ENCODE data around the gene TMEM91. TPM values are rescaled to one million over a fixed set of nuclear protein-coding genes. Genes with fewer than 3 reads are reported as not detected.

The TMEM91 gene
- total and polyA plus RNA-seq, 2 donors (not counting 3 experiments of a cell fraction or from before 2014, with no cell fraction given) = 9.0 to 13.2 TPM

DNA sequence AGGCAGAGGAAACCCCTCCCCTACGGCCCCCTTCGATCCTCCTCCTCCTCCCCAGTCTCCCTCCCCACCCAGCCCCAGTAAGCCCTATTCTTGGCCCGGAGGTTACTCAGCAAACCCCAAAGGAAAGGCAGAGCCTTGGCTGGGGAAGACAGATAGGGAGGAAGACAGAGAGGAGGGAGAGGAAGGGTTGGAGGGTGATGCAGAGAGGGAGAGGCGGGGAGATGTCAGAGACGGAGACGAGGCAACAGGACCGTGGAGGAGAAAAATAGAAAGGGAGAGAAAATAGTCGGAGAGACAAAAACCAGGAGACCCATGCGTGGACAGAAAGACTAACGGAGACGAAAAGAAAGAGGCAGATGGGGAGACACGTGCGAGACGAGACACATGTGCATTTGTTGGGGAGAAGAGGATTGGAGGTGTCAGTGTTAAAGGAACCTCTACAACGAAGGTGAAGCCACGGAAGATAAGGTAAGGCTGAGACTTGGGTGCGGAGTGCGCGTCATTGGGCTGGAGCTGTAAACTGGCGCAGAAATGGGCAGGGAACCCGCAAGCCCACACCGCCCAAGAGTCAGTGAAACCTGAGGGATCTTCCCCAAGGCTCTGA, 25.5 kb upstream of the TMEM91 start:
- TF ChIP-seq GATA2 (IDR thresholded peaks at IDR 0.05; ENCODE audit: insufficient read depth, insufficient read length, low read depth, low read length) (peak; percentile 33), POLR2A (IDR thresholded peaks at IDR 0.05; ENCODE audit: low read depth, low read length) (peak; percentile 71), JUN (IDR thresholded peaks at IDR 0.05; ENCODE audit: borderline replicate concordance, insufficient read depth, insufficient read length, low read depth) (no peak), MYC (IDR thresholded peaks at IDR 0.05; ENCODE audit: low read depth, low read length) (no peak), MAX (IDR thresholded peaks at IDR 0.05; ENCODE audit: insufficient read depth, insufficient read length) (peak; percentile 81)
- Histone ChIP-seq H3K4me3 (replicated peaks in 1 of 3; ENCODE audit: insufficient read depth in 1 of 3, low read depth in 1 of 3, low read length in 3 of 3) (peak overlapping the region; percentile 75 to 99 (median 90)), H3K4me2 (ENCODE audit: insufficient read depth, low read length) (peak overlapping the region; percentile 73), H3K79me2 (ENCODE audit: control insufficient read depth, insufficient read depth, low read length) (peaks cover 67% of the 10 kb centered on the region), H4K20me1 (replicated peaks; ENCODE audit: control insufficient read depth, extremely low read depth, insufficient read depth, low read length) (no peaks in the 10 kb centered on the region), H3K27me3 (ENCODE audit: control insufficient read depth in 2 of 2, insufficient read depth in 2 of 2, low read length in 2 of 2) (no peaks in the 10 kb centered on the region), H3K9ac (replicated peaks; ENCODE audit: extremely low read depth, insufficient read depth, low read length) (peak overlapping the region; percentile 83), H3K4me1 (ENCODE audit: control insufficient read depth, extremely low read depth, insufficient read depth, low read length) (peaks cover 12% of the 10 kb centered on the region), H2AFZ (ENCODE audit: low read depth, low read length) (no peak overlapping the region), H3K9me3 (replicated peaks; ENCODE audit: control insufficient read depth, insufficient read depth, low read length) (no peaks in the 10 kb centered on the region), H3K27ac (ENCODE audit: insufficient read depth, low read depth, low read length) (peak overlapping the region; percentile 70), H3K36me3 (ENCODE audit: control insufficient read depth in 2 of 2, extremely low read depth in 1 of 2, insufficient read depth in 2 of 2, low read length in 2 of 2) (peaks cover 4 to 11% of the 10 kb centered on the region in 2 experiments), H3K9me1 (replicated peaks; ENCODE audit: control insufficient read depth, extremely low read depth, insufficient read depth, low read length) (no peaks in the 10 kb centered on the region)
- no TSS peak for BruUV-seq (replicated peaks)
- DNase-seq (ENCODE audit: low read depth, low spot score) = peak; percentile 37
- ChIA-PET CTCF (interaction anchor here (0.7 to 3.8 kb wide), 12 partner anchors 9 to 221 kb away, joined by 3 to 65 read pairs (median 14); partner anchors contain the start of gene B9D2), POLR2A (interaction anchor here (0.8 kb wide), 1 partner anchor 13 kb away, joined by 3 read pairs; the partner anchor contains the start of gene B9D2)
- peak; percentile 78 for FAIRE-seq
- intact Hi-C loops (cut with micrococcal nuclease) (loop anchor here (1.0 to 5.0 kb wide), 3 partner anchors 24 to 196 kb away; no protein-coding TSS in a partner anchor), dilution Hi-C loops (cut with MboI; ENCODE audit: extremely low pct_ligation_motif_present, low sequenced_read_pairs) (no loop called here)
